GM06990 (cell line): ENCODE data around the gene LSM7.

Experiments used
- DNase-seq: peaks from one replicate; pipeline ENCODE4 v3.0.0-alpha.2; 2011; ENCODE audit not compliant: insufficient read length; ENCODE audit errors: extremely low read depth
- H3K27me3 ChIP-seq: replicated peaks from 2 replicates; pipeline ENCODE4 v1.6.0; 2011; ENCODE audit warnings: low read length; ENCODE audit not compliant: control insufficient read depth, insufficient read depth
- H3K36me3 ChIP-seq: 2 replicates; pipeline ENCODE4 v1.5.1; 2011; ENCODE audit warnings: low read length; ENCODE audit not compliant: control insufficient read depth, insufficient read depth
- H3K4me3 ChIP-seq: replicated peaks from 2 replicates; pipeline ENCODE4 v1.5.1; 2011; ENCODE audit warnings: low read depth, mild to moderate bottlenecking, control low read depth, low read length
- TF ChIP-seq, protein P1 (sequence below): IDR thresholded peaks from 2 replicates; pipeline ENCODE4 v1.5.1; 2011; ENCODE audit warnings: low read length, control low read depth, mild to moderate bottlenecking, inconsistent platforms; ENCODE audit not compliant: insufficient read depth, poor library complexity, severe bottlenecking

Gene LSM7

DNA sequence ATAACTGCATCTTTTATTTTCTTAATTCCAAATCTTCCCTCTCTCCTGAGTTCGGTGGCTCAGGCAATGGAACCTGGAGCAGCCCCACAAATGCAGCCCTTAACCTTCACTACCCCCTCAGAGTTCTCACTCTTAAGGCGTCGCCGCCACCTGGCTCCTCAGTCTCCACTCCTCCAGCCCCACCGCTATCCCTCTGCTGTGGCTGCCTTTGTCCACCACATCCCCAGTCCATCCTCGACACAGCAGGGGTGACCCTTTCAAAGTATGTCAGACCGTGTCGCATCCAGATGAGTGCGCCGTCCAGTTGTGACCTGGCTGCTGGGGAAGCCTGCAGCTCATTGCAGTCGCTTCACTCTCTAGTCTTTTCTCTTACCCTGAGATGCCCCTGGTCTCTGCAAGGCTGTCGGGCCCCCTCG, 1.1 kb upstream of the LSM7 start:
- peak overlapping the region; percentile 98 for H3K4me3 ChIP-seq
- TF ChIP-seq, protein P1, sequence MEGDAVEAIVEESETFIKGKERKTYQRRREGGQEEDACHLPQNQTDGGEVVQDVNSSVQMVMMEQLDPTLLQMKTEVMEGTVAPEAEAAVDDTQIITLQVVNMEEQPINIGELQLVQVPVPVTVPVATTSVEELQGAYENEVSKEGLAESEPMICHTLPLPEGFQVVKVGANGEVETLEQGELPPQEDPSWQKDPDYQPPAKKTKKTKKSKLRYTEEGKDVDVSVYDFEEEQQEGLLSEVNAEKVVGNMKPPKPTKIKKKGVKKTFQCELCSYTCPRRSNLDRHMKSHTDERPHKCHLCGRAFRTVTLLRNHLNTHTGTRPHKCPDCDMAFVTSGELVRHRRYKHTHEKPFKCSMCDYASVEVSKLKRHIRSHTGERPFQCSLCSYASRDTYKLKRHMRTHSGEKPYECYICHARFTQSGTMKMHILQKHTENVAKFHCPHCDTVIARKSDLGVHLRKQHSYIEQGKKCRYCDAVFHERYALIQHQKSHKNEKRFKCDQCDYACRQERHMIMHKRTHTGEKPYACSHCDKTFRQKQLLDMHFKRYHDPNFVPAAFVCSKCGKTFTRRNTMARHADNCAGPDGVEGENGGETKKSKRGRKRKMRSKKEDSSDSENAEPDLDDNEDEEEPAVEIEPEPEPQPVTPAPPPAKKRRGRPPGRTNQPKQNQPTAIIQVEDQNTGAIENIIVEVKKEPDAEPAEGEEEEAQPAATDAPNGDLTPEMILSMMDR, result no peak
- peaks cover 9% of the 10 kb centered on the region for H3K36me3 ChIP-seq
- DNase-seq, result no peak
- no peaks in the 10 kb centered on the region for H3K27me3 ChIP-seq

DNA sequence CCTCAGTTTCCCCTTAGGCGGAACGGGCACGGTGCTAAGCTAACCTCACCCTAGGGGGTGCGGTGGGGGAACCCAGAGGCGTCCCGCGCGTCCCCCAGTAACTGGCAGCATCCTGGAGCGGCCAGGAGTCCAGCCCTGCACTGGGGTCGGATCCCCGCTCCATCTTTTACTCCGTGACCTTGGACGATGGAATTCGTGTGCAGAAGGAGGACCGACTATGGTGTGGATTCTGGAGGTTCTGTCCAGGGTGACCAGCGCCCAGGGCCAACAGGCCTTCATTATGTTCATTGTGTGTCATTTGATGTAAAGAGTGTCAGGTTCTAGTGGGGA, 728 bp upstream of the LSM7 start:
- no peaks in the 10 kb centered on the region for H3K27me3 ChIP-seq

DNA sequence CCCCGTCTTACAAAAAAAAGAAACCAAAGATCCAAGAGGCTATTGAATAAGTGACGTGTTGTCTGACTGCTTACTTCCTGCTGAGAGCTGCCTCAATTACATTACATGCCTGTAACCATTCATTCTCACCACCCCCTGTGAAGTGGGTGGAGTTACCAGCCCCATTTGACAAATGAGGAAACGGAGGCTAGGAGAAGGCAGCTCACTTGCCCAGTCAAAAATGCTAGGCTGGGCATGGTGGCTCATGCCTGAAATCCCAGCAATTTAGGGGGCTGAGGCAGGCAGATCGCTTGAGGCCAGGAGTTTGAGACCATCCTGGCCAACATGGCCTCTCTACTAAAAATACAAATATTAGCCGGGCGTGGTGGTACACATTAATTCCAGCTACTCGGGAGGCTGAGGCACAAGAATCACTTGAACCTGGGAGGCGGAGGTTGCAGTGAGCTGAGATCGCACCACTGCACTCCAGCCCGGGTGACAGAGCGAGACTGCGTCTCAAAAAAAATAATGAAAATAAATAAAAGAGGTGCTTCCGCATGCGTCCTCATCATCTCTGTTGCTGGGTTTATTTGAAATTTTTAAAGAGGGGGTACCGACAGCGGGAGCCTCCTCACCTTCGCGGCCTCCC, 499 bp downstream of the LSM7 start:
- H3K4me3 ChIP-seq, result peak overlapping the region; percentile 98
- H3K27me3 ChIP-seq, result no peaks in the 10 kb centered on the region
- peaks cover 12% of the 10 kb centered on the region for H3K36me3 ChIP-seq
- DNase-seq, result peak; percentile 72
- TF ChIP-seq, protein P1, result no peak

More for the DNA sequence above, 728 bp upstream of the LSM7 start:
- TF ChIP-seq, protein P1, result no peak
- DNase-seq, result no peak
- peaks cover 9% of the 10 kb centered on the region for H3K36me3 ChIP-seq
- peak overlapping the region; percentile 98 for H3K4me3 ChIP-seq

DNA sequence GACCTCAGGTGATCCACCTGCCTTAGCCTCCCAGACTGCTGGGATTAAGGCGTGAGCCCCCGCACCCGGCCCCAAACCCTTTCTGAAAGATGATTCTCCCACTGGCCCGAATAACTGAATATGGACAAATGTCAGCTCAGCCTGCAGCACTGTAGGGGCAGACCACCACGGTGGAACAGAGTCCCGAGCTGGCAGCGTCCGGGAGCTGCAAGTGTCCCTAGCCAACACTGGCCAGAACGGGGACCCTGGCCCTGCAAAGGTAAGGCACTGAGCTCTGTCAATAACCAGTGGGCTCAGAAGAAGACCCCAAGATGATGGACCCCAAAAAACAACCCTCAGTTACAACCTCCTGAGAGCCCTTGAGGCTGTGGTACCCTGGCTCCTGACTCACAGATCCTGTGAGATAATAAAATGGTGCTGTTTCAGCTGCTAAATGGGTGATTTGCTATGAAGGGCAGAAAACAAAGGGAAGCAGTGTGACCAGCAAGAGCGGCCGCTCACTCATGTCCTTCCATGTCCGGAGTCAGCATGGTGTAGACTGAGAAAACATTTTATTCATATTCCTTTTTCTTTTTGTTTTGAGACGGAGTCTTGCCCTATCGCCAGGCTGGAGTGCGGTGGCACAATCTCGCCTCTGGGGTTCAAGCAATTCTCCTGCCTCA, 1.6 kb downstream of the LSM7 start:
- Histone ChIP-seq H3K27me3 (no peaks in the 10 kb centered on the region), H3K36me3 (peaks cover 13% of the 10 kb centered on the region), H3K4me3 (peak overlapping the region; percentile 98)
- TF ChIP-seq, protein P1, result no peak
- no peak for DNase-seq

DNA sequence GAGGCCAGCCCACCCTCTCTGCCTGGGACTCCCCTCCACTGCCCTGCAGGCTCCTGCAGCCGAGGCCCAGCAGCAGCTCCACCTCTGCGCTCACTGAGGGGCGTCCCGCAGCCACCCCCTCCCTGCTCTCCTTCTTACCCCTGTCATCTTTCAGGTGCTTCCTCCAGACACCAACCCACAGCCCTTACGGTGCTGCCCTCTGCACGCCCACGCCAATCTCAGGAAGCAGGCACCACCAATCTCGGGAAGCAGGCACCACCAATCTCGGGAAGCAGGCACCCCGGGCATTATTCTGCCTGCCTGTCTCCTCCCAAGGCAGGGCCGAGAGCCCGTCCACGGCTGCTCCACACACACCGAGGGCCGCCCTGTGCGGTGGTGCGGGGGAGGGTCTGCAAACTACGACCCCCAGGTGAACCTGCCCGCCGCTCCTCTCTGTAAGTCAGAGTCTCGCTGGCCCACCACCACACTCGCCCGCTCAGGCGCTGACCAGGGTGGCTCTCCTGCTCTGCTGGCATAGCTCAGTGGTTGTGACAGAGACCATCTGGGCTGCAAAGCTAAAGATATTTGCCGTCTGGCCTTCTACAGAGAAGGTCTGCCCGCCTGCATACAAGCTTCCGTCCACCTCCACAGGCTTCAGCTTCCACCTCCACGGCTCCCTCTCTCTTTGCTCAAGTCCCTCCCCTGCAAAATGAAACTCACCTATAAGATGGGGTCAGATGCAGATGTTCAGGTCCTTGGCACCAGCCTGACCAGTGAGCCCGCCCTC, 2.9 kb downstream of the LSM7 start:
- Histone ChIP-seq H3K4me3 (0 out of 2 replicates have a peak overlapping the region, but pooled peaks have one; percentile 0), H3K36me3 (peaks cover 13% of the 10 kb centered on the region), H3K27me3 (no peaks in the 10 kb centered on the region)
- TF ChIP-seq, protein P1, result no peak
- no peak for DNase-seq
